IPS-18c (cell line): ENCODE measurements around the gene KCNMA1.
"Not testable (repeated sequence)": the region's sequence is repeated elsewhere in the genome, so short reads cannot be mapped to it uniquely, and the experiment has no call there.

Experiments
- H3K4me3 ChIP-seq: 2 replicates; pipeline ENCODE4 v1.7.0; 2013; ENCODE audit warnings: low read depth, mild to moderate bottlenecking, low read length, moderate library complexity; ENCODE audit not compliant: insufficient read depth
- H3K9me3 ChIP-seq: one replicate; pipeline ENCODE4 v1.6.1; 2013; ENCODE audit warnings: mild to moderate bottlenecking, low read length, moderate library complexity; ENCODE audit not compliant: control insufficient read depth, insufficient read depth

KCNMA1 gene

DNA sequence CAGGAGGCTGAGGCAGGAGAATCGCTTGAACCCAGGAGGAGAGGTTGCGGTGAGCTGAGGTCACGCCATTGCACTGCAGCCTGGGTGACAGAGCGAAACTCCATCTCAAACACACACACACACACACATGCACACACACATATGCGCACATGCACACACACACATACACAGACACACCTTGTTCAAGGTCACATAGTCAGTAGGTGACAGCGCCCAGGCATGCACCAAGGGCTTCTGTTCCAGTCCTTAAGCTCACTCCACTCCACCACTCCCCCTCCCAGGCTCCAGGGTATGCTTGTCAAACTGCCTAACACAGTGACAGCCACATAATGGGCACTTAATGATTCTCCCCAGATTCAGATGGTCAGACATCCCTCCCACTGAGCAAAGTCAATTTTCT is 37.0 kb downstream of the KCNMA1 start:
- Histone ChIP-seq H3K4me3 (no peak overlapping the region), H3K9me3 (no peaks in the 10 kb centered on the region)

DNA sequence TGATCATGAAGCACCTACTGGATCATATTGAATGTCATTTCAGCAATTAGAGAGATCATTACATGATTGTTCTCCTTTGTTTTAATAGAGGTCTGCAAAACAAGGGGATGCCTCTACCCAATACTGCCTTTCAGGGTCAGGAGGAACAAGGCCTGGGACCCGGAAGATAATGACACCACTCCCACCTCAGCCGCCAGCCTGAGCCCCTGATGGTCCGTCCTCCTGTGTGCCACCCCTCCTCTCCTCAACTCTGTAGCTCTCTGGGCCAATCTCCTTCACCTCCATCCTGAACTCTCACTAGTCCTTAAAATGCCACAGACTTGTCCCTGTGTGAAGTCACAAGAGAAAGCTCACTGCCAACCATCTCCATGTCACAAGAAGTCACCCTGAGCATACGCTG is 38.0 kb downstream of the KCNMA1 start:
- H3K9me3 ChIP-seq = no peaks in the 10 kb centered on the region
- H3K4me3 ChIP-seq = no peak overlapping the region

- H3K4me3 ChIP-seq = no peak overlapping the region
- no peaks in the 10 kb centered on the region for H3K9me3 ChIP-seq
Measured at GRCh38 chr10:77598606-77599005, 39.0 kb downstream of the KCNMA1 start.

- Histone ChIP-seq H3K9me3 (no peaks in the 10 kb centered on the region), H3K4me3 (no peak overlapping the region)
Measured at GRCh38 chr10:77597560-77597959, 40.0 kb downstream of the KCNMA1 start.

GRCh38 chr10:77594471-77594783 is 43.2 kb downstream of the KCNMA1 start:
- H3K4me3 ChIP-seq = no peak overlapping the region
- H3K9me3 ChIP-seq = peaks cover 2% of the 10 kb centered on the region

DNA sequence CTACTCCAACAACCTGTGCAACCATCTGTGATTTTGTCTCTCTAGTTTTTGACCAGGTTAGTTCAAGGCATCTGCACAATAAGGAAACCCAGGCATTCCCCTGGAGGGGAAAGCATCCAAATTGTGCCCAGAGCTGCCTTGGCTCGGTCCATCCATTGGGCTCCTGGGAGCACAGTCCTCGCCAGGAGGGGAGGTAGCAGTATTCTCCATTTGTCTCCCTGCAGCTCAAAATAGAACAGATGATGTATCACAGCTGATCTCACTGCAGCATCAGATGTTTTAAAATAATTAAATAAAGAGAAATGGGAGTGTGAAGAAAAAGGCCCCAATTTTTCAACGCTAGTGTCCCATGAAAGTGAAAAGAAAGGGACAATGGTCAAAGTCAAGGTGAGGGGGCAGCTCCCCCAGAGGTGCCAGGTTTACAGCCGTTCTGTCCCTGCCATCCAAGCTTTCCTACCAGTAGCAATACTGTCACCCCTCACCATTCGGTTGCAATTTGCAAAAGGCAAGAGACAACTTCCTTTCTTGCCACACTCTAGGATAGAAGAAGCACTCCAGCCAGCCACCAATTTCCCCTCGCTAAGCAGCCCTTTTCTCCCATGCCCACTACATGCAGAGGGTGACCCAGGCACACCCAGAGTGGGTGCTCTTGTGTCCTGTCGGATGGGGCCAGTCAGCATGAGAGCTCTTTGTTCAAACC is 43.7 kb downstream of the KCNMA1 start:
- Histone ChIP-seq H3K9me3 (peaks cover 2% of the 10 kb centered on the region), H3K4me3 (no peak overlapping the region)

GRCh38 chr10:77592946-77593636 is 44.5 kb downstream of the KCNMA1 start:
- no peak overlapping the region for H3K4me3 ChIP-seq
- peaks cover 2% of the 10 kb centered on the region for H3K9me3 ChIP-seq

GRCh38 chr10:77592510-77592909 is 45.1 kb downstream of the KCNMA1 start:
- Histone ChIP-seq H3K4me3 (no peak overlapping the region), H3K9me3 (peaks cover 2% of the 10 kb centered on the region)

GRCh38 chr10:77591238-77591880 is 46.2 kb downstream of the KCNMA1 start:
- Histone ChIP-seq H3K4me3 (no peak overlapping the region), H3K9me3 (peaks cover 2% of the 10 kb centered on the region)

- Histone ChIP-seq H3K9me3 (peaks cover 2% of the 10 kb centered on the region), H3K4me3 (no peak overlapping the region)
Measured at GRCh38 chr10:77590344-77591237, 47.0 kb downstream of the KCNMA1 start.

DNA sequence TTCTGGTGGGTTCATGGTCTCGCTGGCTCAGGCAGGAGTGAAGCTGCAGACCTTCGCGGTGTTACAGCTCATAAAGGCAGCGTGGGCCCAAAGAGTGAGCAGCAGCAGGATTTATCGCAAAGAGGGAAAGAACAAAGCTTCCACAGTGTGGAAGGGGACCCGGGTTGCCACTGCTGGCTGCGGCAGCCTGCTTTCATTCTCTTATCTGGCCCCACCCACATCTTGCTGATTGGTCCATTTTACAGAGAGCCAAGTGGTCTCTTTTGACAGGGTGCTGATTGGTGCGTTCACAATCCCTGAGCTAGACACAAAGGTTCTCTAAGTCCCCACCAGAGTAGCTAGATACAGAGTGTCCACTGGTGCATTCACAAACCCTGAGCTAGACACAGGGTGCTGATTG is 47.9 kb downstream of the KCNMA1 start:
- not testable (repeated sequence) for H3K9me3 ChIP-seq, H3K4me3 ChIP-seq

GRCh38 chr10:77588886-77589285 is 48.7 kb downstream of the KCNMA1 start:
- peaks cover 2% of the 10 kb centered on the region for H3K9me3 ChIP-seq
- H3K4me3 ChIP-seq = no peak overlapping the region

DNA sequence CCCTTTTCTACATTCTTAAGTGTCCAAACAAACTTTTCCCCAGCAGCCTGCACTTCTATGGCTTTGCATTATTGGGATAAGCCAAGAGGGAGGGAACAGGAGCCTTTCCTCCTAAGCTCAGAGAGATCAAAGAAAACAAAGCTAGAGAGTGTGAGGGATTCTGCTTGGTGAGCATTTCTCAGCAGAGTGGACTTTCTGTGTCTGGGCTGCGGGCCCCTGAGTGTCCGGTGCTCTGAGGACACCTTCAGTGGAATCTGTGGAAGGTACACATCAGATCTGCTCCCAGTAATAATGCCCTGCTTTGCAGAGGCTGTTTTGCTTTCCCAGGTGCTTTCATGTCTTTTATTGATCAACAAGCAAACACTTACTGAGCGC is 50.2 kb downstream of the KCNMA1 start:
- no peak overlapping the region for H3K4me3 ChIP-seq
- peaks cover 2% of the 10 kb centered on the region for H3K9me3 ChIP-seq

GRCh38 chr10:77586719-77587415 is 50.7 kb downstream of the KCNMA1 start:
- Histone ChIP-seq H3K9me3 (peaks cover 2% of the 10 kb centered on the region), H3K4me3 (no peak overlapping the region)

DNA sequence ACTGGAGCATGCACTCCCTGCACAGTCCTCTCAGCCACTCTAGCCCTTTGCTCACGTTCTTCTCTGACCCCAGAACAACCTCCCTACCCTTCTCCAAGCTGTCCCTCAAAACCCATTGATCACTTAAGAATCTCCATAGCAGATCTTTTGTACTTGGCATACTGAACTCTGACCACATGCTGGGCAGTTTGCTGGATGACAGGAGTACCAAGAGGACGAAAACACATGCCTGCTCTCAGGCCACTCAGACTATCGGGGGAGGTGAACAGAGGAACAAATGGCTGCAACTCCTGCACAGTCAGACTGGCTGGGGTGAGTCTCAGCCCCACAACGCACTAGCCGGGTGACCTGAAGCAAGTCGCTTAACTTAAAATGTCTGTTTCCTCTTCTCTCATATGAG is 52.7 kb downstream of the KCNMA1 start:
- Histone ChIP-seq H3K4me3 (no peak overlapping the region), H3K9me3 (peaks cover 2% of the 10 kb centered on the region)

DNA sequence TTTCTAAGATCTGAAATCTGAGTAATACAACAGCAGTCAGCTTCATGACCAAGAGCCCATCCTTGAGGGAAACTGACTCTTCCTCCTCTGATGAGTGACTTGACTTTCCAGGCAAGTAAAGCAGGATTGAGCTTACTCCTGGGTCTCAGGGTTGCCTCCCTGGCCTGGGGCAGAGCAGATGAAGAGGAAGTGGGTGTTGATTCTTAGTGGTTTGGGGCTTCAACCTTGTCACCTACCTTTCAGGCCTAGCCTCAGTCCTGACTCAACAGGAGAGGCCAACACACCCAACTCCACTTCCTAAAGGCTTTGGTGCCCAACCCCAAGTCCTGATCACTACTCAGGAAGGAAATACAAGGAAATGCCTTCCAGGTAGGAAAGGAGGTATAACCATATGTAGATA is 54.1 kb downstream of the KCNMA1 start:
- Histone ChIP-seq H3K4me3 (no peak overlapping the region), H3K9me3 (no peaks in the 10 kb centered on the region)

DNA sequence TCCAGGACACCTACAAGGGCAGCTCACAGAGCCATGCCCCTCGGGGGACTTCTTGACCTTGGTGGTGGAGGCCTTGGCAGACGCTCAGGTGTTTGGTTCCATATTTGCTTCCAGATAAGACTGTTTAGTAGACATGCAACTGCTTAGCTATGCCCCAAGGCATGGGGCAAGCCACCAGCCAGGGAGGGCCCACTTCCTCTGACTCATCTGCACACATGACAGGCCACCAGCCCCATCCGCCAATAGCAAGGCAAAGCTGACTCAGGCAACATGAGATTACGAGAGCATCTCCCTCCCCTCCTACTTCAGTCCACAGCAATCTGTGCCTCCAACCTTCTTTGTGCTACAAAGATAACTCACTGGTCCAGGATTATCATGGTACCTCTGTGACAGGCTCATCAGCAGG is 54.9 kb downstream of the KCNMA1 start:
- Histone ChIP-seq H3K4me3 (no peak overlapping the region), H3K9me3 (no peaks in the 10 kb centered on the region)
